ENCODE measurements around the gene LKAAEAR1.

GRCh38 chr20:64067733-64068307, 16.4 kb downstream of the LKAAEAR1 start:
- TF ChIP-seq CTCF (IDR thresholded peaks at IDR 0.05; ENCODE audit: low read length) (no peak), EZH2 (IDR thresholded peaks at IDR 0.05; ENCODE audit: borderline replicate concordance, low read length) (no peak)
